Stimulated activated CD4-positive, alpha-beta T cell treated with anti-CD3 and anti-CD28 coated beads, Interleukin-12 subunit alpha, Interleukin-12 subunit beta, amount 100 ng/mL, for 48 hours (primary cell): ENCODE results near the gene RGS12.

Experiments
- DNase-seq, 3 donors: peaks; one replicate each; pipeline ENCODE4 v3.0.0-alpha.2; 2020; ENCODE audit warnings: low read depth in 2 of 3, low spot score in 1 of 3

The RGS12 gene

GRCh38 chr4:3254302-3255131, 38.3 kb upstream of the RGS12 start:
- no peak for DNase-seq

- no peak for DNase-seq
Measured at GRCh38 chr4:3255611-3256186, 37.1 kb upstream of the RGS12 start.

GRCh38 chr4:3256230-3257102, 36.4 kb upstream of the RGS12 start:
- DNase-seq, result no peak

GRCh38 chr4:3257103-3257555, 35.7 kb upstream of the RGS12 start:
- DNase-seq, result no peak

- no peak for DNase-seq
Measured at GRCh38 chr4:3257556-3258482, 35.0 kb upstream of the RGS12 start.

- DNase-seq, result no peak
Measured at GRCh38 chr4:3261411-3262207, 31.2 kb upstream of the RGS12 start.

GRCh38 chr4:3262208-3263052, 30.4 kb upstream of the RGS12 start:
- DNase-seq, result no peak

GRCh38 chr4:3263053-3263875, 29.6 kb upstream of the RGS12 start:
- DNase-seq, result no peak

GRCh38 chr4:3263876-3264193, 29.0 kb upstream of the RGS12 start:
- no peak for DNase-seq

GRCh38 chr4:3266076-3266475, 26.7 kb upstream of the RGS12 start:
- no peak for DNase-seq

GRCh38 chr4:3267576-3268394, 25.0 kb upstream of the RGS12 start:
- no peak for DNase-seq

GRCh38 chr4:3268395-3269104, 24.3 kb upstream of the RGS12 start:
- no peak for DNase-seq

- no peak for DNase-seq
Measured at GRCh38 chr4:3269105-3269927, 23.5 kb upstream of the RGS12 start.

GRCh38 chr4:3269991-3270611, 22.7 kb upstream of the RGS12 start:
- DNase-seq, result no peak

- DNase-seq, result no peak
Measured at GRCh38 chr4:3271131-3271530, 21.7 kb upstream of the RGS12 start.
